GM10266 (cell line): Measurements from ENCODE around the gene TMA16.

Source experiments
- DNase-seq: peaks from one replicate; pipeline ENCODE4 v3.0.0; 2012; ENCODE audit errors: extremely low spot score
- CTCF ChIP-seq: IDR thresholded peaks from 2 replicates; pipeline ENCODE4 v1.5.1; 2012; ENCODE audit warnings: mild to moderate bottlenecking, low read depth; ENCODE audit not compliant: control insufficient read depth, insufficient read depth; ENCODE audit errors: missing control alignments

Gene TMA16

GRCh38 chr4:163558539-163559044 is 64.1 kb downstream of the TMA16 start:
- TF ChIP-seq CTCF: no peak
- DNase-seq: no peak

- no peak for DNase-seq
- TF ChIP-seq CTCF: no peak
These were observed 68.0 kb downstream of the TMA16 start for GRCh38 chr4:163562496-163562895.

- TF ChIP-seq CTCF: no peak
- no peak for DNase-seq
These were observed 69.1 kb downstream of the TMA16 start for GRCh38 chr4:163563592-163563991.

- no peak for TF ChIP-seq CTCF
- DNase-seq: no peak
These were observed 69.8 kb downstream of the TMA16 start for GRCh38 chr4:163564221-163564720.

DNA sequence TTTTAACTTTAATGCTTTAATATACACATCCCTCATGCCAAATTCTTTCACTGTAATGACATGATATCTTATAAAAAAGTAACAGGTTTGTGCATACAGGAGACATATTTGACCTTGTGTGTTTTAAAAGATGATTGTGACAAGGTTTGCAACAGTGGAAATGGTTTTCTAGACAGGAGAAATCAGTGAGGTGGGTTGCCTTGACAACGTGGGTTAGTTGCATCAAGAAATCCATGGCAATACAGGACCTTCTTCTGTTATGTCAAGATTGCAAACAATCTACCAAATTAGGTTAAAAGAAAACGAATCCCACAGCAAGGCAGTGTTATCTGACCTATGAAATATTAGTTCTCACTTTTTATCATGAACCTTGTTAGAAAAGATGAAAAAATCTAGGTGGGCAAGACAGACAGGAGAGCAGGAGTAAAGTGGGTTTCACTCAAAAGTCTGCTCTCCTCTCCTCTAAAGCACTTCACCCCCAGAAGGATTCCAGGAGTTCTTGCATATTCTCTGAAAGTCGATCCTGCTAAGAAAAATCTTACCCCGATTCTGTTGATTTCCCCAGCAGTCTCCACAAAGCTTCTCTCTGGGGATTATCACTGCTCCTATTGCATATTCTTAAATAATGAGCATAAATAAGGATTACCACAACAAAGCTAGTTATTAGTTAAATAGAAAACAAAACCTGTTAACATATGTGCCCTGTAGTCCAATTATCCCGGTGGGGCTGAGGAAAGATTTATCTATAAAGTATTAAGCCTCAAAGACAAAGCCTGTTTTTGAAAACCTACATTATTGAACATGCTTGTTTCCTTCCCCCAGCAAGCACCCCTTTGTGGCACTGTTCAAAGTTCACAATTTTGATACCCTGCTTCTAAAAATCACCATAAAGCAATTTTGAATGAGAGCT is 71.0 kb downstream of the TMA16 start:
- TF ChIP-seq CTCF: no peak
- no peak for DNase-seq

DNA sequence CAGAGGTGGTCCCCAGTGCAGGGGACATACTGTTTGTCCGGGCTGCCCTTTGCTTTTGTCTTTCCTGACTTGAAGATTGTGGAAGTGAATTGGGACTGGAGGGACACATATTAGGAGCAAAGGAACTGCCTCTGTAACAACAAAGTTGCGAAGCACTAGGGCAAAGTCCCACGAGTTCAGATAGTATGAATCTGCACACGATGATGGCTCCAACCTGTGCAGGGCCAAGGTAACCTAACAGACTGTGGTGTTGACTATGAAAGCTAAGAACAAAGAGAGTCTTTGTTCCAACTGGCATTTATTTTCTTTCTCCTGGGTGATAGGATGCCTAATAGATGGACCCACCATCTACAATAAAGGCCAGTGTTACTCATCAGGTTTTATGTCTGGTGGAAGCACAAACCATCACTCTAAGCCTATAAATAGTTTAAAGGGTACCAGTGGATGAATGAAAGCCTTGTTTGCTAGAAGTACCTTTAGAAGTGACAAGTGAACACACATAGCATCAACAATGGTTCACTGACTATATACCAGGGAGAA is 71.8 kb downstream of the TMA16 start:
- TF ChIP-seq CTCF: no peak
- DNase-seq: no peak

GRCh38 chr4:163568843-163569242 is 74.4 kb downstream of the TMA16 start:
- no peak for TF ChIP-seq CTCF
- no peak for DNase-seq
